ENCODE data around the gene SHLD1.

DNA sequence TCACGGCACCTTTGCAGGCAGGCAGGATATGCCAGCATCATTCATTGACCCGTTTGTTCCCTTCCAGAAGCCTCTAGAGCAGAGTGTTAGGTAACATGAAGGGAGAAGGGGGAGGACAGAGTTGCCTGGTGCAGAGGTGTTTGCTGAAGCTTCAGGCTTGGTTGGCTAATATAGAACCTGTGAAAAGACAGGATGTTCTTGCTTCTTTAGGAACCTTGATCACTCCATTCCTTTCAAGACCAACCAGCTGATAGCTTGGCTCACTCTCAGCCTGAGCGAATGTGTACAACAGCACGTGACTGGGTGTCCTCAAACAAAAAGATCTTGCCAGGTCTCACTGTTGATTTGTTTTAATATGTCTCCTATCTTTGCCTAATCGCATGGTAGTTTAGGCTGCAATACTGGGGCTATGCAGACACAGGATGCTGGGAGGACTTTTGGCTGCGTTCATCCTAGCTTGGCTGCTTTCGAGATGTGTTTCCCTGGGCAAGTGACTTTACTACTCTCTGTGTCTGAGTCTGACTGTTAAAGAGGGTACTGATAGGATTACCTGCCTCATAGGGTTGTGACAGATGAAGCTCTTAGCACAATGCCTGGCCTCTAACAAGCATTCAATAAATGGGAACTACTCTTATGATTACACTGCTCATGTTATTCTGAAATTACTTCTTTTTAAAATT, 16.0 kb downstream of the SHLD1 start:
- TF ChIP-seq, protein P1, sequence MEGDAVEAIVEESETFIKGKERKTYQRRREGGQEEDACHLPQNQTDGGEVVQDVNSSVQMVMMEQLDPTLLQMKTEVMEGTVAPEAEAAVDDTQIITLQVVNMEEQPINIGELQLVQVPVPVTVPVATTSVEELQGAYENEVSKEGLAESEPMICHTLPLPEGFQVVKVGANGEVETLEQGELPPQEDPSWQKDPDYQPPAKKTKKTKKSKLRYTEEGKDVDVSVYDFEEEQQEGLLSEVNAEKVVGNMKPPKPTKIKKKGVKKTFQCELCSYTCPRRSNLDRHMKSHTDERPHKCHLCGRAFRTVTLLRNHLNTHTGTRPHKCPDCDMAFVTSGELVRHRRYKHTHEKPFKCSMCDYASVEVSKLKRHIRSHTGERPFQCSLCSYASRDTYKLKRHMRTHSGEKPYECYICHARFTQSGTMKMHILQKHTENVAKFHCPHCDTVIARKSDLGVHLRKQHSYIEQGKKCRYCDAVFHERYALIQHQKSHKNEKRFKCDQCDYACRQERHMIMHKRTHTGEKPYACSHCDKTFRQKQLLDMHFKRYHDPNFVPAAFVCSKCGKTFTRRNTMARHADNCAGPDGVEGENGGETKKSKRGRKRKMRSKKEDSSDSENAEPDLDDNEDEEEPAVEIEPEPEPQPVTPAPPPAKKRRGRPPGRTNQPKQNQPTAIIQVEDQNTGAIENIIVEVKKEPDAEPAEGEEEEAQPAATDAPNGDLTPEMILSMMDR (IDR thresholded peaks at IDR 0.05), result no peak
- no peak for TF ChIP-seq POLR2A (IDR thresholded peaks at IDR 0.05)
- TF ChIP-seq POLR2AphosphoS5 (IDR thresholded peaks at IDR 0.05), result no peak
- no peak for TF ChIP-seq EP300 (IDR thresholded peaks at IDR 0.05)

Data from sigmoid colon (tissue), 4 donors.